WTC11 (cell line): ENCODE measurements around the gene INCA1. TPM values are rescaled to one million over a fixed set of nuclear protein-coding genes. Genes with fewer than 3 reads are reported as not detected.

Source experiments
- ATAC-seq: fragments of 200-7000 bp; cut with Tn5 transposase; 2 replicates; pipeline ENCODE4 v1.10.0; 2021; ENCODE audit warnings: mild to moderate bottlenecking, moderate library complexity
- CTCF ChIA-PET: fragments of 300-600 bp; sonication (Branson Sonifier 250); formaldehyde crosslinking; loops from one replicate; lab custom pipeline; 2021; ENCODE audit warnings: antibody characterized with exemption; lab: Charles Lee
- POLR2A ChIA-PET: fragments of 350-600 bp; sonication (Branson Sonifier 250); formaldehyde crosslinking; loops from one replicate; lab custom pipeline; 2021; ENCODE audit warnings: antibody characterized with exemption; lab: Charles Lee
- DNase-seq: peaks from one replicate; pipeline ENCODE4 v3.0.0; 2021; ENCODE audit warnings: low spot score
- H3K27ac Mint-ChIP-seq: 2 replicates; pipeline ENCODE4 v1.8.0; 2021; ENCODE audit warnings: mixed read lengths
- H3K27me3 Mint-ChIP-seq: 2 replicates; pipeline ENCODE4 v1.8.0; 2021; ENCODE audit warnings: low read depth, mild to moderate bottlenecking, moderate library complexity, mixed read lengths
- H3K36me3 Mint-ChIP-seq: 2 replicates; pipeline ENCODE4 v1.8.0; 2021; ENCODE audit warnings: mixed read lengths
- H3K4me1 Mint-ChIP-seq: 2 replicates; pipeline ENCODE4 v1.8.0; 2022; ENCODE audit warnings: mixed read lengths
- H3K4me3 Mint-ChIP-seq: 2 replicates; pipeline ENCODE4 v1.8.0; 2021; ENCODE audit warnings: mild to moderate bottlenecking, moderate library complexity, mixed read lengths
- H3K9me3 Mint-ChIP-seq: 2 replicates; pipeline ENCODE4 v1.8.0; 2021; ENCODE audit warnings: mixed read lengths
- ATF2 ChIP-seq: sonication (generic); formaldehyde crosslinking; IDR thresholded peaks from 2 replicates; pipeline ENCODE4 v1.8.1; 2022; ENCODE audit warnings: low read depth, missing genetic modification reagents, borderline replicate concordance
- CTCF ChIP-seq: fragments of 200-600 bp; IDR thresholded peaks from 2 replicates; pipeline ENCODE4 v1.8.0; 2022; ENCODE audit warnings: antibody characterized with exemption
- FOXJ3 ChIP-seq: sonication (generic); formaldehyde crosslinking; IDR thresholded peaks from 2 replicates; pipeline ENCODE4 v1.9.0; 2021; ENCODE audit warnings: missing genetic modification reagents, mild to moderate bottlenecking, borderline replicate concordance
- FOXP4 ChIP-seq: sonication (generic); formaldehyde crosslinking; IDR thresholded peaks from 2 replicates; pipeline ENCODE4 v1.8.0; 2022; ENCODE audit warnings: mild to moderate bottlenecking, missing genetic modification reagents
- GABPB1 ChIP-seq: sonication (generic); formaldehyde crosslinking; IDR thresholded peaks from 2 replicates; pipeline ENCODE4 v1.8.1; 2023; ENCODE audit warnings: mild to moderate bottlenecking, missing genetic modification reagents
- GTF2I ChIP-seq: fragments of 250-450 bp; sonication (Bioruptor Pico); conservative IDR thresholded peaks from 2 replicates; pipeline ENCODE4 v1.4.0; 2021; ENCODE audit warnings: mild to moderate bottlenecking
- HMGA2 ChIP-seq: fragments of 250-450 bp; sonication (Bioruptor Pico); IDR thresholded peaks from 2 replicates; pipeline ENCODE4 v1.4.0; 2021; ENCODE audit warnings: mild to moderate bottlenecking, moderate library complexity
- IRF1 ChIP-seq: sonication (generic); formaldehyde crosslinking; IDR thresholded peaks from 2 replicates; pipeline ENCODE4 v1.8.0; 2023; ENCODE audit warnings: missing genetic modification reagents
- JAZF1 ChIP-seq: fragments of 250-450 bp; sonication (Bioruptor Pico); IDR thresholded peaks from 2 replicates; pipeline ENCODE4 v1.9.0; 2021; ENCODE audit warnings: moderate library complexity, mild to moderate bottlenecking, inconsistent platforms
- MAX ChIP-seq: sonication (generic); formaldehyde crosslinking; IDR thresholded peaks from 2 replicates; pipeline ENCODE4 v1.8.0; 2022; ENCODE audit warnings: mild to moderate bottlenecking, missing genetic modification reagents
- MXD4 ChIP-seq: fragments of 250-450 bp; sonication (Bioruptor Pico); IDR thresholded peaks from 2 replicates; pipeline ENCODE4 v1.8.0; 2021; ENCODE audit warnings: mild to moderate bottlenecking, moderate library complexity, borderline replicate concordance
- NR2C2 ChIP-seq: sonication (generic); formaldehyde crosslinking; IDR thresholded peaks from 2 replicates; pipeline ENCODE4 v1.8.0; 2022; ENCODE audit warnings: mild to moderate bottlenecking, missing genetic modification reagents
- PRRX2 ChIP-seq: fragments of 250-450 bp; sonication (Bioruptor Pico); IDR thresholded peaks from 2 replicates; pipeline ENCODE4 v1.8.0; 2021; ENCODE audit warnings: mild to moderate bottlenecking
- SOX15 ChIP-seq: fragments of 250-450 bp; sonication (Bioruptor Pico); IDR thresholded peaks from 2 replicates; pipeline ENCODE4 v1.9.0; 2021; ENCODE audit warnings: mild to moderate bottlenecking
- TCF7 ChIP-seq: sonication (generic); formaldehyde crosslinking; IDR thresholded peaks from 2 replicates; pipeline ENCODE4 v1.8.0; 2022; ENCODE audit warnings: mild to moderate bottlenecking, low read depth, missing genetic modification reagents, moderate library complexity
- TEAD1 ChIP-seq: sonication (generic); formaldehyde crosslinking; IDR thresholded peaks from 2 replicates; pipeline ENCODE4 v1.8.0; 2022; ENCODE audit warnings: mild to moderate bottlenecking, missing genetic modification reagents
- TEAD4 ChIP-seq: sonication (generic); formaldehyde crosslinking; IDR thresholded peaks from 2 replicates; pipeline ENCODE4 v1.8.0; 2022; ENCODE audit warnings: mild to moderate bottlenecking, missing genetic modification reagents
- ZBTB21 ChIP-seq: sonication (generic); formaldehyde crosslinking; IDR thresholded peaks from 2 replicates; pipeline ENCODE4 v1.8.1; 2023; ENCODE audit warnings: mild to moderate bottlenecking, missing genetic modification reagents, borderline replicate concordance
- ZNF121 ChIP-seq: sonication (generic); formaldehyde crosslinking; IDR thresholded peaks from 2 replicates; pipeline ENCODE4 v1.8.0; 2023; ENCODE audit warnings: missing genetic modification reagents
- ZNF232 ChIP-seq: sonication (generic); formaldehyde crosslinking; IDR thresholded peaks from 2 replicates; pipeline ENCODE4 v1.8.0; 2022; ENCODE audit warnings: mild to moderate bottlenecking, missing genetic modification reagents
- ZNF425 ChIP-seq: fragments of 250-450 bp; sonication (Bioruptor Pico); conservative IDR thresholded peaks from 2 replicates; pipeline ENCODE4 v1.9.0; 2021; ENCODE audit warnings: mild to moderate bottlenecking
- total RNA-seq: library from RNA; stranded (reverse); gene quantifications from 3 replicates; pipeline ENCODE4 v1.2.3, GENCODE V29; 2021
- TF ChIP-seq, protein P1 (sequence below): sonication (generic); formaldehyde crosslinking; IDR thresholded peaks from 2 replicates; pipeline ENCODE4 v1.8.0; 2022; ENCODE audit warnings: mild to moderate bottlenecking, missing genetic modification reagents
- TF ChIP-seq, protein P2 (sequence below): sonication (generic); formaldehyde crosslinking; IDR thresholded peaks from 2 replicates; pipeline ENCODE4 v1.8.0; 2022; ENCODE audit warnings: mild to moderate bottlenecking, missing genetic modification reagents

INCA1 gene
- total RNA-seq, 1 experiment from 2014 or later, result 0.61 TPM

GRCh38 chr17:4955091-4955490 lies 42.2 kb downstream of the INCA1 start:
- H3K4me3 Mint-ChIP-seq, result no peak overlapping the region
- no peaks in the 10 kb centered on the region for H3K27me3 Mint-ChIP-seq
- no peak for ATAC-seq
- TF ChIP-seq TEAD1 (no peak), GTF2I (CRISPR knock-in tag) (no peak), IRF1 (CRISPR knock-in tag) (no peak), ZNF425 (CRISPR knock-in tag) (no peak), ZNF232 (CRISPR knock-in tag) (no peak), GABPB1 (CRISPR knock-in tag) (no peak), JAZF1 (CRISPR knock-in tag) (no peak), TEAD4 (CRISPR knock-in tag) (no peak), FOXP4 (CRISPR knock-in tag) (no peak), MAX (CRISPR knock-in tag) (no peak), MXD4 (no peak), ZNF121 (CRISPR knock-in tag) (no peak), PRRX2 (CRISPR knock-in tag) (no peak), TCF7 (no peak), CTCF (no peak), ZBTB21 (CRISPR knock-in tag) (no peak)
- TF ChIP-seq, protein P1, sequence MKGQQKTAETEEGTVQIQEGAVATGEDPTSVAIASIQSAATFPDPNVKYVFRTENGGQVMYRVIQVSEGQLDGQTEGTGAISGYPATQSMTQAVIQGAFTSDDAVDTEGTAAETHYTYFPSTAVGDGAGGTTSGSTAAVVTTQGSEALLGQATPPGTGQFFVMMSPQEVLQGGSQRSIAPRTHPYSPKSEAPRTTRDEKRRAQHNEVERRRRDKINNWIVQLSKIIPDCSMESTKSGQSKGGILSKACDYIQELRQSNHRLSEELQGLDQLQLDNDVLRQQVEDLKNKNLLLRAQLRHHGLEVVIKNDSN (CRISPR knock-in tag), result no peak
- TF ChIP-seq, all 79 proteins: peak for 0
- Mint-ChIP-seq H3K36me3 (peaks cover 7% of the 10 kb centered on the region; the same call in 1 of the 2 replicates), H3K27ac (no peak overlapping the region), H3K9me3 (no peaks in the 10 kb centered on the region), H3K4me1 (peaks cover 38% of the 10 kb centered on the region)
- no peak for DNase-seq
- ChIA-PET POLR2A (interaction anchor here (1.0 kb wide), 1 partner anchor 12 kb away, joined by 4 read pairs; the partner anchor contains the start of gene SPAG7), CTCF (interaction anchor here (0.6 to 2.7 kb wide), 5 partner anchors 12 to 73 kb away, joined by 3 to 13 read pairs (median 6); partner anchors contain the start of genes RNF167, SLC25A11 and SPAG7)

- Mint-ChIP-seq H3K27ac (no peak overlapping the region), H3K4me3 (no peak overlapping the region), H3K36me3 (no peaks in the 10 kb centered on the region), H3K4me1 (peaks cover 34% of the 10 kb centered on the region), H3K9me3 (no peaks in the 10 kb centered on the region), H3K27me3 (no peaks in the 10 kb centered on the region)
- DNase-seq, result no peak
- CTCF ChIA-PET, result interaction anchor here (1.1 kb wide), 2 partner anchors 33 to 44 kb away, joined by 3 to 4 read pairs; no protein-coding TSS in a partner anchor
- POLR2A ChIA-PET, result interaction anchor here (0.5 to 2.1 kb wide), 3 partner anchors 13 to 143 kb away, joined by 3 to 7 read pairs (median 3); no protein-coding TSS in a partner anchor
- ATAC-seq, result no peak
- TF ChIP-seq NR2C2 (CRISPR knock-in tag) (no peak), SOX15 (no peak), CTCF (no peak), FOXJ3 (no peak), HMGA2 (CRISPR knock-in tag) (no peak), ATF2 (CRISPR knock-in tag) (no peak), ZBTB21 (CRISPR knock-in tag) (no peak)
- TF ChIP-seq, protein P2, sequence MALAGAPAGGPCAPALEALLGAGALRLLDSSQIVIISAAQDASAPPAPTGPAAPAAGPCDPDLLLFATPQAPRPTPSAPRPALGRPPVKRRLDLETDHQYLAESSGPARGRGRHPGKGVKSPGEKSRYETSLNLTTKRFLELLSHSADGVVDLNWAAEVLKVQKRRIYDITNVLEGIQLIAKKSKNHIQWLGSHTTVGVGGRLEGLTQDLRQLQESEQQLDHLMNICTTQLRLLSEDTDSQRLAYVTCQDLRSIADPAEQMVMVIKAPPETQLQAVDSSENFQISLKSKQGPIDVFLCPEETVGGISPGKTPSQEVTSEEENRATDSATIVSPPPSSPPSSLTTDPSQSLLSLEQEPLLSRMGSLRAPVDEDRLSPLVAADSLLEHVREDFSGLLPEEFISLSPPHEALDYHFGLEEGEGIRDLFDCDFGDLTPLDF (CRISPR knock-in tag), result no peak
Measured at GRCh38 chr17:4953451-4953961, 43.8 kb downstream of the INCA1 start.
